Caco-2 (cell line): ENCODE results near the gene DENND2A. TPM values are rescaled to one million over a fixed set of nuclear protein-coding genes. Genes with fewer than 3 reads are reported as not detected.

ENCODE experiments used
- BruUV-seq: library from RNA; stranded (reverse); fragments of 400-500 nt; replicated peaks from 2 replicates; lab custom pipeline; 2021; lab: Mats Ljungman, UMichigan
- CTCF ChIA-PET: fragments of 300-600 bp; sonication (Branson Sonifier 250); formaldehyde crosslinking; loops from one replicate; lab custom pipeline; 2022; ENCODE audit warnings: antibody characterized with exemption; lab: Charles Lee
- POLR2A ChIA-PET: fragments of 300-600 bp; sonication (Branson Sonifier 250); formaldehyde crosslinking; loops from one replicate; lab custom pipeline; 2022; ENCODE audit warnings: antibody characterized with exemption; lab: Charles Lee
- DNase-seq, 2 experiments: peaks; one replicate each; pipeline versions ENCODE4 v3.0.0 to v3.0.0-alpha.2; 2020 to 2022
- H3K27me3 ChIP-seq: replicated peaks from 2 replicates; pipeline ENCODE4 v1.6.0; 2011; ENCODE audit warnings: low read length; ENCODE audit not compliant: control insufficient read depth, insufficient read depth
- H3K36me3 ChIP-seq: 2 replicates; pipeline ENCODE4 v1.5.1; 2011; ENCODE audit warnings: low read length; ENCODE audit not compliant: control insufficient read depth, insufficient read depth
- H3K4me1 ChIP-seq: fragments of 250-450 bp; sonication (Bioruptor Pico); 2 replicates; pipeline ENCODE4 v1.5.1; 2020; ENCODE audit warnings: mild to moderate bottlenecking
- H3K4me3 ChIP-seq: 2 replicates; pipeline ENCODE4 v1.5.1; 2011; ENCODE audit warnings: low read depth, mild to moderate bottlenecking, control low read depth, low read length
- H3K9me3 ChIP-seq: fragments of 250-450 bp; sonication (Bioruptor Pico); 2 replicates; pipeline ENCODE4 v1.5.1; 2020; ENCODE audit warnings: mild to moderate bottlenecking, moderate library complexity
- H3K27ac Mint-ChIP-seq: one replicate; pipeline ENCODE4 v1.8.0; 2022; ENCODE audit warnings: mixed read lengths; ENCODE audit not compliant: unreplicated experiment
- H3K27me3 Mint-ChIP-seq: one replicate; pipeline ENCODE4 v1.8.0; 2022; ENCODE audit warnings: mixed read lengths; ENCODE audit not compliant: insufficient read depth, unreplicated experiment
- H3K36me3 Mint-ChIP-seq: one replicate; pipeline ENCODE4 v1.8.0; 2022; ENCODE audit warnings: mild to moderate bottlenecking, mixed read lengths; ENCODE audit not compliant: insufficient read depth, unreplicated experiment
- H3K4me1 Mint-ChIP-seq: one replicate; pipeline ENCODE4 v1.8.0; 2022; ENCODE audit warnings: low read depth, mixed read lengths; ENCODE audit not compliant: unreplicated experiment
- H3K4me3 Mint-ChIP-seq: one replicate; pipeline ENCODE4 v1.8.0; 2022; ENCODE audit warnings: mild to moderate bottlenecking, moderate library complexity, mixed read lengths; ENCODE audit not compliant: unreplicated experiment
- H3K9me3 Mint-ChIP-seq: one replicate; pipeline ENCODE4 v1.8.0; 2022; ENCODE audit warnings: mixed read lengths; ENCODE audit not compliant: unreplicated experiment
- intact Hi-C: fragments of 100-400 bp; cut with micrococcal nuclease; formaldehyde crosslinking; loops from one replicate; pipeline ENCODE4 v1.10.0; 2022; ENCODE audit not compliant: unreplicated experiment
- total RNA-seq: library from RNA; stranded (reverse); gene quantifications from 2 replicates; pipeline ENCODE4 v1.2.3, GENCODE V29; 2022
- TF ChIP-seq, protein P1 (sequence below), 2 experiments: fragments of 200-600 bp in 1 of 2; IDR thresholded peaks; 1 replicate in 1 of 2; 2 replicates in 1 of 2; pipeline versions ENCODE4 v1.5.1 to v1.8.0; 2011 to 2022; ENCODE audit warnings: antibody characterized with exemption in 1 of 2, control low read depth in 1 of 2, inconsistent platforms in 1 of 2, low read depth in 1 of 2, low read length in 1 of 2, mild to moderate bottlenecking in 1 of 2, moderate library complexity in 1 of 2; ENCODE audit not compliant: insufficient read depth in 1 of 2, severe bottlenecking in 1 of 2, unreplicated experiment in 1 of 2

DENND2A gene
- total RNA-seq, 1 experiment from 2014 or later = 0.95 TPM

DNA sequence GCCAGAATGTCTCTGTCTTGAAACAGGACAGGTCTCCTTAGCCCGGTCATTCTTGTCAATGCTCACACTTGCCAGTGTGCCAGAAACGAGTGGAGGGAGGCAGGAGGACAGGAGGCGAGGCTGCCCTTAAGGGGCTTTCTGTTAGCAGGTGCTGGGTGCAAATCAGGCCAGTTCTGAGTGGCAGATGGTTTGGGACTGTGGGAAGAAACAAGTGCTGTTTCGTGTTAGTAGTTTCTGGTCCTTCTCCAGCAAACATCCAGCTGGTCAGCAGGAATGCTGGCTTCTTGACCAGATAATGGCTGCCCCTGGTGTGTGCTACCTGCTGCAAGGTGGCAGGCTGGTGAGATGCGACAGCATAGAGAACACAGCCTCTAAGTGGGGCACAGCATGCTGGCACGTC, 47.7 kb upstream of the DENND2A start:
- BruUV-seq = no TSS peak
- Mint-ChIP-seq H3K4me3 (no peak overlapping the region), H3K4me1 (peaks cover 11% of the 10 kb centered on the region), H3K9me3 (no peaks in the 10 kb centered on the region), H3K27ac (no peak overlapping the region), H3K36me3 (peaks cover 27% of the 10 kb centered on the region), H3K27me3 (no peaks in the 10 kb centered on the region)
- no peaks in the 10 kb centered on the region for H3K9me3 ChIP-seq
- H3K27me3 ChIP-seq = no peaks in the 10 kb centered on the region
- DNase-seq = no peak
- 0 out of 2 replicates have a peak, but pooled peaks cover 5% of the 10 kb centered on the region for H3K4me1 ChIP-seq
- no peak overlapping the region for H3K4me3 ChIP-seq
- TF ChIP-seq, protein P1, sequence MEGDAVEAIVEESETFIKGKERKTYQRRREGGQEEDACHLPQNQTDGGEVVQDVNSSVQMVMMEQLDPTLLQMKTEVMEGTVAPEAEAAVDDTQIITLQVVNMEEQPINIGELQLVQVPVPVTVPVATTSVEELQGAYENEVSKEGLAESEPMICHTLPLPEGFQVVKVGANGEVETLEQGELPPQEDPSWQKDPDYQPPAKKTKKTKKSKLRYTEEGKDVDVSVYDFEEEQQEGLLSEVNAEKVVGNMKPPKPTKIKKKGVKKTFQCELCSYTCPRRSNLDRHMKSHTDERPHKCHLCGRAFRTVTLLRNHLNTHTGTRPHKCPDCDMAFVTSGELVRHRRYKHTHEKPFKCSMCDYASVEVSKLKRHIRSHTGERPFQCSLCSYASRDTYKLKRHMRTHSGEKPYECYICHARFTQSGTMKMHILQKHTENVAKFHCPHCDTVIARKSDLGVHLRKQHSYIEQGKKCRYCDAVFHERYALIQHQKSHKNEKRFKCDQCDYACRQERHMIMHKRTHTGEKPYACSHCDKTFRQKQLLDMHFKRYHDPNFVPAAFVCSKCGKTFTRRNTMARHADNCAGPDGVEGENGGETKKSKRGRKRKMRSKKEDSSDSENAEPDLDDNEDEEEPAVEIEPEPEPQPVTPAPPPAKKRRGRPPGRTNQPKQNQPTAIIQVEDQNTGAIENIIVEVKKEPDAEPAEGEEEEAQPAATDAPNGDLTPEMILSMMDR (IDR thresholded peaks at IDR 0.05; ENCODE audit: insufficient read depth in 1 of 2, low read depth in 1 of 2, low read length in 1 of 2, severe bottlenecking in 1 of 2, unreplicated experiment in 1 of 2) = no peak
- ChIA-PET CTCF (interaction anchor here (0.7 to 1.5 kb wide), 2 partner anchors 13 to 66 kb away, joined by 3 to 5 read pairs; no protein-coding TSS in a partner anchor), POLR2A (interaction anchor here (0.6 kb wide), 1 partner anchor 32 kb away, joined by 8 read pairs; no protein-coding TSS in a partner anchor)
- intact Hi-C loops = no loop called here
- H3K36me3 ChIP-seq = no peaks in the 10 kb centered on the region

GRCh38 chr7:140686921-140687320, 46.3 kb upstream of the DENND2A start:
- Mint-ChIP-seq H3K27me3 (no peaks in the 10 kb centered on the region), H3K4me1 (peaks cover 11% of the 10 kb centered on the region), H3K27ac (no peak overlapping the region), H3K4me3 (no peak overlapping the region), H3K9me3 (no peaks in the 10 kb centered on the region), H3K36me3 (peaks cover 22% of the 10 kb centered on the region)
- Histone ChIP-seq H3K36me3 (no peaks in the 10 kb centered on the region), H3K4me3 (no peak overlapping the region), H3K9me3 (no peaks in the 10 kb centered on the region), H3K4me1 (0 out of 2 replicates have a peak, but pooled peaks cover 5% of the 10 kb centered on the region), H3K27me3 (no peaks in the 10 kb centered on the region)
- POLR2A ChIA-PET = interaction anchor here (1.0 kb wide), 1 partner anchor 237 kb away, joined by 3 read pairs; no protein-coding TSS in a partner anchor
- TF ChIP-seq, protein P1 (IDR thresholded peaks at IDR 0.05; ENCODE audit: insufficient read depth in 1 of 2, low read depth in 1 of 2, low read length in 1 of 2, severe bottlenecking in 1 of 2, unreplicated experiment in 1 of 2) = no peak
- DNase-seq = no peak
- CTCF ChIA-PET = no interaction called here
- intact Hi-C loops = no loop called here
- BruUV-seq = no TSS peak

GRCh38 chr7:140685407-140686087, 44.9 kb upstream of the DENND2A start:
- TF ChIP-seq, protein P1 (IDR thresholded peaks at IDR 0.05; ENCODE audit: insufficient read depth in 1 of 2, low read depth in 1 of 2, low read length in 1 of 2, severe bottlenecking in 1 of 2, unreplicated experiment in 1 of 2) = no peak
- H3K9me3 ChIP-seq = no peaks in the 10 kb centered on the region
- intact Hi-C loops = no loop called here
- ChIA-PET POLR2A (no interaction called here), CTCF (no interaction called here)
- DNase-seq = no peak
- no peak overlapping the region for H3K4me3 ChIP-seq
- Mint-ChIP-seq H3K36me3 (peaks cover 14% of the 10 kb centered on the region), H3K4me1 (peaks cover 11% of the 10 kb centered on the region), H3K4me3 (no peak overlapping the region), H3K27me3 (no peaks in the 10 kb centered on the region), H3K27ac (no peak overlapping the region), H3K9me3 (no peaks in the 10 kb centered on the region)
- no peaks in the 10 kb centered on the region for H3K27me3 ChIP-seq
- BruUV-seq = no TSS peak
- H3K36me3 ChIP-seq = no peaks in the 10 kb centered on the region
- 0 out of 2 replicates have a peak, but pooled peaks cover 5% of the 10 kb centered on the region for H3K4me1 ChIP-seq
